ENCODE measurements around the gene RUFY3.
"Not testable (repeated sequence)": the region's sequence is repeated elsewhere in the genome, so short reads cannot be mapped to it uniquely, and the experiment has no call there.

The RUFY3 gene

GRCh38 chr4:70739496-70740337 lies 18.0 kb downstream of the RUFY3 start:
- DNase-seq, result no peak

- no peak for DNase-seq
These were observed 20.3 kb downstream of the RUFY3 start for GRCh38 chr4:70741867-70742658.

- no peak for DNase-seq
These were observed 22.0 kb downstream of the RUFY3 start for GRCh38 chr4:70743731-70744130.

- no peak for DNase-seq
These were observed 24.5 kb downstream of the RUFY3 start for GRCh38 chr4:70746179-70746839.

GRCh38 chr4:70747874-70748273 lies 26.1 kb downstream of the RUFY3 start:
- no peak for DNase-seq

- DNase-seq, result no peak
These were observed 27.5 kb downstream of the RUFY3 start for GRCh38 chr4:70749313-70749712.

GRCh38 chr4:70752236-70752635 lies 30.5 kb downstream of the RUFY3 start:
- no peak for DNase-seq

- DNase-seq, result no peak
These were observed 31.9 kb downstream of the RUFY3 start for GRCh38 chr4:70753630-70754029.

- no peak for DNase-seq
These were observed 32.7 kb downstream of the RUFY3 start for GRCh38 chr4:70754470-70754869.

- DNase-seq, result no peak
These were observed 33.4 kb downstream of the RUFY3 start for GRCh38 chr4:70754990-70755688.

- DNase-seq, result no peak
These were observed 37.4 kb downstream of the RUFY3 start for GRCh38 chr4:70759126-70759525.

GRCh38 chr4:70759627-70760026 lies 37.9 kb downstream of the RUFY3 start:
- no peak for DNase-seq

- DNase-seq, result no peak
These were observed 38.9 kb downstream of the RUFY3 start for GRCh38 chr4:70760662-70761061.

- DNase-seq, result no peak
These were observed 39.6 kb downstream of the RUFY3 start for GRCh38 chr4:70761276-70761816.

- no peak for DNase-seq
These were observed 43.6 kb downstream of the RUFY3 start for GRCh38 chr4:70765368-70765767.

- no peak for DNase-seq
These were observed 46.7 kb downstream of the RUFY3 start for GRCh38 chr4:70768301-70768948.

GRCh38 chr4:70769396-70769795 lies 47.6 kb downstream of the RUFY3 start:
- DNase-seq, result not testable (repeated sequence)

GRCh38 chr4:70772929-70773555 lies 51.3 kb downstream of the RUFY3 start:
- DNase-seq, result no peak

- DNase-seq, result no peak
These were observed 57.2 kb downstream of the RUFY3 start for GRCh38 chr4:70778888-70779422.

- DNase-seq, result no peak
These were observed 61.3 kb downstream of the RUFY3 start for GRCh38 chr4:70783096-70783495.

GRCh38 chr4:70787496-70787895 lies 65.7 kb downstream of the RUFY3 start:
- no peak for DNase-seq
